ENCODE data around the gene C2orf69. TPM values are rescaled to one million over a fixed set of nuclear protein-coding genes. Genes with fewer than 3 reads are reported as not detected.

Gene C2orf69
- total and polyA plus RNA-seq, 3 donors from 2014 or later: 16.8 to 21.7 (median 19.8) TPM

- DNase-seq: no peak
- no peaks in the 10 kb centered on the region for H3K36me3 ChIP-seq (ENCODE audit: low read depth, missing control alignments)
- no peak overlapping the region for H3K4me3 ChIP-seq
- TF ChIP-seq POLR2A (IDR thresholded peaks at IDR 0.05): no peak
- no peak for TF ChIP-seq CTCF (IDR thresholded peaks at IDR 0.05)
- intact Hi-C loops (cut with DNase I; ENCODE audit: low total_unique reads): no loop called here
- no peak overlapping the region for H3K27ac ChIP-seq
- no peaks in the 10 kb centered on the region for H3K9me3 ChIP-seq
- 77 to 79% methylated on average over 4 of the region's 4 CpGs for WGBS, 2 donors
- H3K4me1 ChIP-seq: no peaks in the 10 kb centered on the region
- H3K27me3 ChIP-seq: no peaks in the 10 kb centered on the region
Observed at GRCh38 chr2:199902486-199903110, 8.5 kb upstream of the C2orf69 start.

DNA sequence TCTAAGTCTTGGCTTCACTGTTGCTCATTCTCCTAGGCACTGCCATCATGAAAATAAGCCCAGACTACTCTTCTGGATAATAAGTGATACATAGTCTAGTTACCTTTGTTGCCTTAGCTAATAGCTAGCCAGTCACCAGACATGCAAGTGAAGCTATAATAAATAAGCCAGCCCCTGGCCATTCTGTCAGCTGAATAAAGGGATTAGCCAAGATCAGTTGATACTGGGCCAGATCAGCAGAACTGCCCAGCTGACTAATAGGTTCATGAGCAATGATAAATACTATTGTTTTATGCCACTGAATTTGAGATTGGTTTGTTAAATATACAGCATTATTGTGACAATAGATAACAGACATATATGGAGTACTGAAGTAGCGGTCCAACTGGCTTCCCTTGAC, 8.0 kb upstream of the C2orf69 start:
- no peak overlapping the region for H3K4me3 ChIP-seq
- TF ChIP-seq CTCF (IDR thresholded peaks at IDR 0.05) (no peak), POLR2A (IDR thresholded peaks at IDR 0.05) (no peak)
- intact Hi-C loops (cut with DNase I; ENCODE audit: low total_unique reads): no loop called here
- H3K27me3 ChIP-seq: no peaks in the 10 kb centered on the region
- no peak overlapping the region for H3K27ac ChIP-seq
- no peak for DNase-seq
- 90 to 100% methylated on average over 1 of the region's 1 CpG for WGBS, 2 donors
- H3K36me3 ChIP-seq (ENCODE audit: low read depth, missing control alignments): no peaks in the 10 kb centered on the region
- H3K9me3 ChIP-seq: no peaks in the 10 kb centered on the region
- H3K4me1 ChIP-seq: no peaks in the 10 kb centered on the region

GRCh38 chr2:199907008-199907714, 3.9 kb upstream of the C2orf69 start:
- 87 to 90% methylated on average over 2 of the region's 2 CpGs for WGBS, 2 donors
- Histone ChIP-seq H3K4me1 (no peaks in the 10 kb centered on the region), H3K27me3 (no peaks in the 10 kb centered on the region), H3K36me3 (ENCODE audit: low read depth, missing control alignments) (no peaks in the 10 kb centered on the region), H3K4me3 (no peak overlapping the region), H3K9me3 (no peaks in the 10 kb centered on the region), H3K27ac (no peak overlapping the region)
- intact Hi-C loops (cut with DNase I; ENCODE audit: low total_unique reads): no loop called here
- DNase-seq: no peak
- no peak for TF ChIP-seq CTCF (IDR thresholded peaks at IDR 0.05)
- TF ChIP-seq POLR2A (IDR thresholded peaks at IDR 0.05): no peak

GRCh38 chr2:199910338-199911051, 598 bp upstream of the C2orf69 start:
- WGBS, 2 donors: 29 to 31% methylated on average over 18 of the region's 18 CpGs
- Histone ChIP-seq H3K9me3 (no peaks in the 10 kb centered on the region), H3K4me1 (no peaks in the 10 kb centered on the region), H3K36me3 (ENCODE audit: low read depth, missing control alignments) (no peaks in the 10 kb centered on the region), H3K27ac (peak overlapping the region; percentile 95 to 97), H3K4me3 (peak overlapping the region; percentile 94 to 98), H3K27me3 (no peaks in the 10 kb centered on the region)
- TF ChIP-seq CTCF (IDR thresholded peaks at IDR 0.05): no peak
- TF ChIP-seq POLR2A (IDR thresholded peaks at IDR 0.05): no peak
- DNase-seq: no peak
- intact Hi-C loops (cut with DNase I; ENCODE audit: low total_unique reads): no loop called here

Data from testis (tissue), 3 donors.